C1 segment of cervical spinal cord (tissue), 14 donors: ENCODE results near the gene TIAM1.

Source experiments
- DNase-seq, 14 donors: peaks; one replicate each; lab custom pipeline; 2025; lab: John Stamatoyannopoulos, UW

Gene TIAM1

DNA sequence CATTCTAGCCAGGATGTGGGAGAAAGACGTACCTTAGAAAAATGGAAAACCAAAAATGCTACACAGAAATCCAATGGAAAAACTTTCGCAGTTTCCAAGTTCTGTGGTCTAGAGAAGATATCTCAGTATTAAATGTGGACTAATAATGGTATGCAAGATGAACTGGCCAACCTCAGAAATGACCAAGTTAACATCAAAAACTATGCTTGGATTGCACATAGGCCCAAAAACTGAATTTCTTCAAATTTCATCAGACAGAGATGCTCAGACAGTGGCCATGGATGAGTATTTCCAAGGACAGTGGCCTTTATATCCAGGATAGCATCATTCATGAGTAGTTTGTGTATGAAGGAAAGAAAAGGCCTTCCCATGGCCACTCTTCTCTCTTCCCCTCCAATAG, 132.2 kb downstream of the TIAM1 start:
- DNase-seq = no peak

DNA sequence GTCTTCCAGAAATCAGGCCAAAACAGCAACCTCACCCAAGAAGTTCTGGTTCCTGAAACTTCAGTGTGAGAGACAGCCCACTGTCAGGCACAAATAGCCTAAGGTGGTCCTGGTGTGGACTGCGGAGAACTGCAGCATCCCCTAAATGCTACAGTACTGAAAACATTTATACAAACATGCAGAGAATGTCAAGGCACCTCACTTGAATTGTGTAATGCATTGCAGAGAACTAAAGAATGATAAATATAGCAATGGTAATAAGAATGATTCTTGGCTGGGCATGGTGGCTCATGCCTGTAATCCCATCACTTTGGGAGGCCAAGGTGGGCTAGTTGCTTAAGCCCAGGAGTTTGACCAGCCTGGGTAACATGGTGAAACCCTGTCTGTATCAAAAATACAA, 138.6 kb downstream of the TIAM1 start:
- no peak for DNase-seq

DNA sequence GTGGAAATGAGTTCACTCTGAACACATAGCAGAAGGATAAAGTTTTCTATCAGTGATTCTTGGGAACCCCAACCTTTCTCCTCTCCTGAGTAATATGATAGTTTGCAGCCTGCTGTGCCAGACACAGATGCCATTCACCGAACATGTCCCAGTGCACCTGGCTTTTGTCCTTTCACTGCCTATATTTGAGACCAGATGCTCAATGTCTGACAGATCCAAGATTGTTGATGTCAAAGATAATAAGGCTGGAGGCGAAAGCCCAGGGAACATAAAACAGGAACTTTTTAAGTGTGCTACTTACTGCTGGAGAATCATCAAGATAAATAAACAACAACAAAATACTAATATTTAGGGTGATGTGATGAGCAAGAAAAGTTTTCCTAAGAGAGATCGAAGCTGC, 139.3 kb downstream of the TIAM1 start:
- no peak for DNase-seq

DNA sequence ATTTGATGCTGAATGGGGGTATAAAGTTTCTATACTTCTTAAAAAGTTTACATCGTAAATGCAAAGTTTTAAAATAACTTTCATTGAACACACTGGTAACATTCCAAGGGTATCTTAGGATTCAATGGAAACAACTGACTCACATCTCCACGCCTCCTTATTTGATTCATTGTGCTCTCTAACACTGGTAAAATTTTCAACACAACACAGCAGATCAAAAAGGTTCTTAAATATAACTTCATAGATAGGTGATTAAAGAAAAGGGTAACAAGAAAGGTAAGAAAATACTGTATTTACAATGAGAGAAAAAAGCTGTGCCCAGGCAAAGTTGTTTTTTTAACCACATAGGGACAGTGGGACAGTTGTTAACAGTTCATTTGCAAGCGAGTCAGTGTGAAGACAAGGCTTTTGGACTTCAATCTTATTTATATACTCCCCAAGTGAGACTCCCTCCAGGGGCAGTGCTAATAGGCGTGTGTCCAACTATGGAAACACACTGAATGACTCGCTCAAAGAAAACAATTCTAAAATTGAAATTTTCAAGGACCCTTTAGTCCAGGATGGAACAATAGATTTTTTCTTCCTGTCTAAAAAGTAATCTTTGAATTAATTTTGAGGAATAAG, 140.5 kb downstream of the TIAM1 start:
- DNase-seq = no peak

DNA sequence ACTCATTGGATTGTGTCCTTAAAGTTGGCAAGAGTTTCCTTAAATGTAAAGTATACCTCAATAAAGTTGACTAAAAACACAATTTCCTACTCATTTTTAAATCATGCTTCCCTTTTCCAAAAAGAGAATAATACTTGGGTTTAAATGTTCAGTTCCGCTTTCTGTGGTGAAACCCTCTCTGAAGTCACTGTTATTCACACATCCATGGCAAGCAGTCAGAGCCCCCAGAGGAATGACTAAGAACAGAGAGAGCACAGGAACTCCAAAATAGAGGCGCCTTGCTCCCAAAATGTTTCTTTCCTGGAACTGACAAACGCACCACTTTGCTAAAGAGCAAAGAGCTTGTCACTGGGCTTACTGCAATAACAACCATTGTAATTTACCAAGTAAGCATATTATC, 142.5 kb downstream of the TIAM1 start:
- DNase-seq = peak in 2 of 14 donors; percentile 7 to 37

DNA sequence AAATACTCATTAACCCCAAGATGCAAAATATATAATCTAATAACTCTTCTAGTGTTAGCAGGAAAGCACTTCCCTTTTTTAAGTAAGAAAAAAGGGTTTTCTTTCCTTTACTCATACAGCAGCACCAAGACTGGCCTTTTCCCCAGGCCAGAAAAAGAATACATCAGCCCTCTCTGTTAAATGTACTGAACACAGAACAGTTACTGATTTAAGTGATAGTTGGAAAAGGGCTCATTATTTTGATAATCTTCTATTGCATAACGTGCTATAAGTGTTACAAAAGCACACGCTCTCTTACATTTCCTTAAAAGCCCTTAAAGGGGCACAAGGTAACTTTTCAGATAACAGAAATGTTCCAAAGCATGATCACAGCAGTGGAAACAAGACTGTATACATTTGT, 142.9 kb downstream of the TIAM1 start:
- no peak for DNase-seq

DNA sequence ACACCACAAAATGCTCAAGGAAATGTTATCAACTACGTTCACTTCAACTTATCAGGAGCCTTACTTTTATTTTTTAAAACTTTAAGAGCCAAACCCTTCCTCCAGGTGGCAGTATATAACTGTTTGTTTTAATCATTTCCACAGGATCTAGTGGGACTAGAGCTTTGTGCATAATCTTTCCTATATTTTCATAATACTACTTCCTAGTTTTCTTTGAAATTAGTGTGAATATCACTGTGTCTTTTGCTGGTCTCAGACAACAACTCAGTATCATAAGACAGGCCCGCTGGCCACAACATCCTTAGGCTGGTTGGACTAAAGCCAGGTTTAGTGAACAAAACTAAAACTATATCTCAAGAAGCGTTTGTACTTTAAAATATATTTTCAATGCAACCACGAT, 145.5 kb downstream of the TIAM1 start:
- DNase-seq = peak in 1 of 14 donors; percentile 40

DNA sequence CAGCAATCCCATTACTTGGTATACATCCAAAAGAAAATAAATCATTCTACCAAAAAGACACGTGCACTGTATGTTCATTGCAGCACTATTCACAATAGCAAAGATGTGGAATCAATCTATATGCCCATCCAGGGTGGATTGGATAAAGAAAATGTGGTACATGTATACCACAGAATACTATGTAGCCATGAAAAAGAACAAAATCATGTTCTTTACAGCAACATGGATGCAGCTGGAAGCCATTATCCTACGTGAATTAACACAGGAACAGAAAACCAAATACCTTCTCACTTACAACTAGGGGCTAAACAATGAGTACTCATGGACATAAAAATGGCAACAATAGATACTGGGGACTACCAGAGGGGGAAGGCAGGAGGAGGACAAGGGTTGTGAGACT, 147.3 kb downstream of the TIAM1 start:
- no peak for DNase-seq

DNA sequence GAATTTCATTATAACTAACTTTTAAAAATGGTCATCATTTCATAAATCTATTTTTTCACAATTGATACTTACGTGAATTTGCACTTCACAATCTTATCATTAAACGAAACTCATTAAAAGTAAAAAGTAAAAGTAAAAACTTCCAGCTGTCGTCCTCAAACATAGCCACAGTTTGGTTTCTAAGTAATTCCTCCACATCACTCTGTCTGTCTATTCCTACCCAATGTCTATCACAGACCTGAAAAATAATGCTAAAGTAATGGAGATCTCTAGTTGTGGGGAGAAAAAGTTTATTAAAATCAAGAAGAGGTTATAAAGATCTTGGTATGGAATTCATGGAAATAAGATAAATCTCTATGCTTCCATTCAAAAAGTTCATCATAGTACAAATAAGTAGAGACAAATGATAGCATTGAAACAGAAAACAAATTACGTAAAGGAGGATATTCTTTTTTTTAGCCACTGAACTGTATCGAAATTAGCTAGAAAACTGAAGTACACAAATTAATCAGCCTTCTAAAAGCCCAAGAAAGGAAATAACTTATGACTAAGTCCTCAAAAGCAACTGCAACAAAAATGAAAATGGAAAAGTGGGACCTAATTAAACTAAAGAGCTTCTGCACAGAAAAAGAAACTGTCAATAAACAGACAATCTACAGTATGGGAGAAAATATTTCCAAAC, 148.6 kb downstream of the TIAM1 start:
- no peak for DNase-seq

- DNase-seq = no peak
These were observed 149.4 kb downstream of the TIAM1 start for GRCh38 chr21:31194510-31195293.

- no peak for DNase-seq
These were observed 150.3 kb downstream of the TIAM1 start for GRCh38 chr21:31193761-31194160.

DNA sequence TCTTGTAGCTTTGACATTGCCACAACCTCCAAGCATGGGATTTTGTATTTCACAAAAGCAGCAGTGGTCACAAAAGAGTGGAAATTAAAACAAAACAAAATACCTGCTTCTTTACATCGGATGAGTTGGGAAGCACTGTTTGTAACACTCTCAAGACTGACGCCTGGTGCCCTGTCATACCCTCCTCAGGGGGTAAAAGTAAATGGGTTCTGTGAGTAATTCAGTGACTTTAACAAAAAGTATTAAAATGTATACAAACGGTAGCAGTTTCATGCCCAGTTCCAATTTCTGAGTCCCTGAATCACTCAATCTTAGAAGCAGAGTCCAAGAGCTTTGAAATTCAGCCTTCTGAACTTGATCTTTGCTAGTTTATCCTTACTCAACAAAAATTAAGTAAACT, 152.5 kb downstream of the TIAM1 start:
- DNase-seq = no peak

DNA sequence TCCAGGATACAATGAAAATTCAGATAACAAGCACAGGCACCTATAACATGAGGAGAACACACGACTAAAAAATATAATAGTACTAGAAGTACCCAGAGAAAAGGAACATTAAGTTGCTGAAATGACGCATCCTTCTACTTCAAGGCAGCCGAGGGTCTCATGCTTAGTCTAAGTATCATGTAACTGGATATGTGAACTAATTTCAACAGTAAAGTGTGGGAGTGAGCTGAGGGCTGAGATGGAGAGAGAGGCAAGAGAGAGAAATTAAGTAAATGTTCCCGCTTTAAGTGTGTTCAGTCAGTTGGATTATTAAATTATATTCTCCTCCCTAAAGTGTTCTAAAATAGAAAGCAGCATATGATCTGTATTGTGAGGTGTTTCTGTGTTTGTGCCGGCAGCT, 153.5 kb downstream of the TIAM1 start:
- DNase-seq = no peak

GRCh38 chr21:31187499-31187898, 156.6 kb downstream of the TIAM1 start:
- DNase-seq = no peak

DNA sequence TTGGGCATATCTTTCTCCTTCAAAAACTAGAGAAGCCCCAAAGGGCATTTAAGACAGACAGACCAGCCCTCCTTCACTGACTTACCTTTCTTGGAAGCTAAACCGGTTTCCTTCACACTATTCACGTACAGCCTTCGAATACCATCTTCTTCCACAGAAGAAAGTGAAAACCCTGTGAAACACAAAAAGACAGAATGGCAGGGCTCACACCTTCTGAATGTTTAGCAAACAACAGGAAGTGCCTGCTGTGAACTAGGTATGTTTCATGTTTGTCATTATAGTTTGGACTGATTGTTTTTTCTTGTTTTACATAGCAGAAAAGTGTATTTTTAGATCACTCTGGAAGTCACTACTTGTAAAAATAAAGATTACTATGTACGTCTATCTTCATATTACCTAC, 157.1 kb downstream of the TIAM1 start:
- DNase-seq = no peak

GRCh38 chr21:31185663-31186062, 158.4 kb downstream of the TIAM1 start:
- no peak for DNase-seq

- DNase-seq = no peak
These were observed 159.2 kb downstream of the TIAM1 start for GRCh38 chr21:31184876-31185275.

DNA sequence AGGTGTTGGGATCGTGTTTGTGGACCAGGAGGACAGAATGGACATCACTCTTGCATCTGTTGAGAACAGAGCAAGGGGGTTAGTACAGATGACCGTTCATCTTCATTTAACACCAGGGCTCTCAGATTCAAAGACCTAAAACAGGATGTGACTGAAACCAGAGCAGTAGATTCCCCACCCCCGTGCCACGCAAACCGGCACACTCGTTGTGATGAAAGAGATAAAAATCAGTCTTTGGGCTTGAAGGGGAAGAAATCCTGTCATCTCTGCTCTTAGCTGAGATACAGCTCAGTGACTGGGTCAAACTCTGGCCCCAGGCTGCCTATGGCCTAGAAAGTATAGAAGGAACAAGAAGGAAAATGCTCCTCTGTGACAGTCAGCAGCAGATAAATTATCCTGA, 159.6 kb downstream of the TIAM1 start:
- DNase-seq = no peak

DNA sequence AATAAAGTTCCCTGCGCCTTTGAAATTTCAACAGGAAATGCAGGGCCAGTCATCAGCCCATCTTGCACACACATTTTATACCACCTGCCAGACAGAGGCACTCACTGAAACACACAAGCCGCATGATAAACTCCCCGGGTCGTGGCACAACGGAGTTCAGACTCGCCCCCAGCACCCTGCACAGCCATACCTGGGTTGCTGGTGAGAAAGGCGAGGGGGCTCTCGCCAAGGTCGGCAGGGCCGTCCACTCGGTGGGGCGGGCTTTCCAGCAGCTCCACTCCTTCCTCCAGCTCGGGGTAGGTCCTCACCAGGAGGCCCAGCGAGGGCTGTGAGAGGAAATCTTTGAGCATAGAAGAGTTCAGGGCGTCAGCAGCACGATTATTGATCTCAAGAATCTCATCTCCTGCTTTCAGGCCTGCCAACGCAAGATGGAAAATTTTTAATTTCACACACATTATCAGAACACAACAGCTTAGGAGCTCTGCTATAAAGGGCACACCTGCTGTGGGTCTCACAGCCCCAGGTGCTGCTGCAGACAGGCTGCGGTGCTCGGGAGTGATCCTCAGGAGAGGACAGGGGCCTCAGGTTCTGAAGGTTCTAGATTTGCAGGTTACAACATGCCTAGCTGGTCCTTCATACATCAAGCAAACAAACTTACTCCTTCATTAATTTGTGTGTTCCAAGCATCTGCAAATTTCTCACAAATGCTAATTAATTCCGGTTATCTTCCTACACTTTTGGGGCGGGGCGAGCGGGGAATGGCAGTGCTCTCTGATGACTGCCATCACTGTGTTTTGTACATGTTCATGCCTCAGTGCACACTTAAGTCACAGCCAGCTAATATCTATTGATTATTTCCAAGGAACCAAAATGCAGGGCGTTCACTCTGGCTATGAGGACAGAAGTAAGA, 161.6 kb downstream of the TIAM1 start:
- no peak for DNase-seq

GRCh38 chr21:31181082-31181750, 162.8 kb downstream of the TIAM1 start:
- no peak for DNase-seq
